SU-DHL-6 (cell line): ENCODE measurements around the gene PHOX2B.

ENCODE experiments used
- H2AFZ ChIP-seq: fragments of 200-600 bp; sonication (generic); 2 replicates; pipeline ENCODE4 v1.6.1; 2014; ENCODE audit warnings: low read depth, mild to moderate bottlenecking, moderate library complexity, mixed read lengths, antibody characterized with exemption, low read length; ENCODE audit not compliant: severe bottlenecking
- H3F3A ChIP-seq: fragments of 200-600 bp; shearing (Covaris generic); 2 replicates; pipeline ENCODE4 v1.6.0; 2016; ENCODE audit warnings: antibody characterized with exemption, mild to moderate bottlenecking; ENCODE audit not compliant: insufficient read depth
- H3K27ac ChIP-seq: fragments of 200-600 bp; sonication (generic); 2 replicates; pipeline ENCODE4 v1.5.1; 2016; ENCODE audit warnings: low read depth, mild to moderate bottlenecking, low read length, moderate library complexity, mixed read lengths
- H3K27me3 ChIP-seq: fragments of 200-600 bp; sonication (generic), shearing (Covaris generic); 2 replicates; pipeline ENCODE4 v1.6.0; 2014; ENCODE audit warnings: mild to moderate bottlenecking, low read length
- H3K36me3 ChIP-seq: fragments of 200-600 bp; sonication (generic); 2 replicates; pipeline ENCODE4 v1.6.1; 2014; ENCODE audit warnings: mild to moderate bottlenecking, low read length, mixed read lengths
- H3K4me2 ChIP-seq: fragments of 300-600, 200-600 bp; shearing (Covaris generic), sonication (generic); 2 replicates; pipeline ENCODE4 v1.6.0; 2014; ENCODE audit warnings: low read length, low read depth, mild to moderate bottlenecking; ENCODE audit not compliant: poor library complexity, severe bottlenecking
- H3K4me3 ChIP-seq: fragments of 200-600 bp; sonication (generic); 2 replicates; pipeline ENCODE4 v1.5.1; 2014; ENCODE audit warnings: antibody characterized with exemption, low read length, mild to moderate bottlenecking, mixed read lengths; ENCODE audit not compliant: insufficient read depth, poor library complexity, severe bottlenecking
- H3K79me2 ChIP-seq: fragments of 200-600 bp; sonication (generic); 2 replicates; pipeline ENCODE4 v1.6.1; 2014; ENCODE audit warnings: mild to moderate bottlenecking, low read length, moderate library complexity; ENCODE audit not compliant: insufficient read depth
- H3K9ac ChIP-seq: fragments of 200-600 bp; sonication (generic); 2 replicates; pipeline ENCODE4 v1.7.0; 2014; ENCODE audit warnings: mild to moderate bottlenecking, low read length
- H3K9me2 ChIP-seq: fragments of 200-600 bp; sonication (generic); replicated peaks from 2 replicates; pipeline ENCODE4 v1.6.1; 2014; ENCODE audit warnings: low read length; ENCODE audit not compliant: insufficient read depth
- H3K9me3 ChIP-seq: fragments of 200-600 bp; sonication (generic); 2 replicates; pipeline ENCODE4 v1.6.1; 2014; ENCODE audit warnings: low read length, mixed read lengths; ENCODE audit not compliant: insufficient read depth
- H4K20me1 ChIP-seq: fragments of 200-600 bp; sonication (generic); 2 replicates; pipeline ENCODE4 v1.6.1; 2014; ENCODE audit warnings: low read depth, mild to moderate bottlenecking, antibody characterized with exemption, low read length, moderate library complexity, mixed read lengths
- EZH2phosphoT487 ChIP-seq: fragments of 200-600 bp; sonication (generic), shearing (Covaris generic); conservative IDR thresholded peaks from 2 replicates; pipeline ENCODE4 v1.6.1; 2018; ENCODE audit warnings: mild to moderate bottlenecking, antibody characterized with exemption, low read length, moderate library complexity, mixed read lengths
- TF ChIP-seq, protein P1 (sequence below): fragments of 200-600 bp; sonication (generic); IDR thresholded peaks from one replicate; pipeline ENCODE4 v1.5.1; 2017; ENCODE audit warnings: antibody characterized with exemption, mild to moderate bottlenecking, low read length, moderate library complexity; ENCODE audit not compliant: insufficient read depth, poor library complexity, severe bottlenecking

The PHOX2B gene

DNA sequence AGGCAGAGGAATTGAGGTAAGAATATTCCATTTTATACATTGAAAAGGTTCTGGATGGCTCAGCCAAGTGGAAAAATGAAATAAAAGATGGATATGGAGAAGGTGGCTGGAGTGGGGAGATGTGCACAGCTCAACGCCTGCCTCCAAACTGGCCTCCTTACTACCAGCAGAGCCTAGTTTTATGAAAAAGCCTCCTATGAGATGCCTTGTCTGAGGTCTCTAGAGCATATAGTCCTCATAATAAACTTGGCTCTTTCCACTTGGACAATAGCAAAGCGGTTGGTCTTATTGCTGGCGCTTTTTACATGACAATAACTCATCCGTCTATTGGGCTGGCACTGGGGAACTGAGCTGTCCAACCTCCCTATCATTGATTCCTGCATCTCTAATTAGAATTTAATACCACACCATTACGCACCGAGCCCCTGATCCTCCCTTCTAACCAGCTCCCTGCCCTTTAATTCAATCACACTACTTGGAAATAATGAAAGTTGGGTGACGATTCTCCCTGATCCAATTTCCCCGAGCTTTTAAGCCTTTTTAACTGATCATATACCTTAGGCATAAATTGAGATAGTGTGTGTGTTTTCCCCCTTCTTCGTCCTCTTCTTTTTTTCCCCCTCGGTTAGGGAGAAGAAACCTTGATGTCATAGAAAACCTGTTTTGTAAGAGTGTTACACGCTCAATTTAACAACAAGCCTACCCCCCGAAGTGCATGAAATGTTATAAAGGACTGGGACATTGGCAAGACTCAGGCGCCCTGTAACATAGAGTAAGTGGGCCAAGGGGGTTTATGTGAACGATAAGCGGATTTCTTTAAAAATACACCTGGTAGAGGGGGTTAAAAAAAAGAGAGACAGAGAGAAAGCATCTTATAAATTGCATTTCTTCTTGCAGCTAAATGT lies at the start of gene PHOX2B:
TSS of gene PHOX2B (minus strand) at position 155 of the 905 bp plus-strand sequence. CDS start at position 40, 115 bp downstream.
- no peaks in the 10 kb centered on the region for H4K20me1 ChIP-seq
- H3K27ac ChIP-seq: no peak within 1 kb of the TSS
- no peaks in the 10 kb centered on the region for H3K9me3 ChIP-seq
- no peaks in the 10 kb centered on the region for H3F3A ChIP-seq
- H3K9me2 ChIP-seq: no peaks in the 10 kb centered on the region
- no peak within 1 kb of the TSS for H3K4me3 ChIP-seq
- no peaks in the 10 kb centered on the region for H3K36me3 ChIP-seq
- H3K79me2 ChIP-seq: no peaks in the 10 kb centered on the region
- H3K4me2 ChIP-seq: no peak within 1 kb of the TSS
- no peak within 1 kb of the TSS for H3K9ac ChIP-seq
- no peak for TF ChIP-seq EZH2phosphoT487
- TF ChIP-seq, protein P1, sequence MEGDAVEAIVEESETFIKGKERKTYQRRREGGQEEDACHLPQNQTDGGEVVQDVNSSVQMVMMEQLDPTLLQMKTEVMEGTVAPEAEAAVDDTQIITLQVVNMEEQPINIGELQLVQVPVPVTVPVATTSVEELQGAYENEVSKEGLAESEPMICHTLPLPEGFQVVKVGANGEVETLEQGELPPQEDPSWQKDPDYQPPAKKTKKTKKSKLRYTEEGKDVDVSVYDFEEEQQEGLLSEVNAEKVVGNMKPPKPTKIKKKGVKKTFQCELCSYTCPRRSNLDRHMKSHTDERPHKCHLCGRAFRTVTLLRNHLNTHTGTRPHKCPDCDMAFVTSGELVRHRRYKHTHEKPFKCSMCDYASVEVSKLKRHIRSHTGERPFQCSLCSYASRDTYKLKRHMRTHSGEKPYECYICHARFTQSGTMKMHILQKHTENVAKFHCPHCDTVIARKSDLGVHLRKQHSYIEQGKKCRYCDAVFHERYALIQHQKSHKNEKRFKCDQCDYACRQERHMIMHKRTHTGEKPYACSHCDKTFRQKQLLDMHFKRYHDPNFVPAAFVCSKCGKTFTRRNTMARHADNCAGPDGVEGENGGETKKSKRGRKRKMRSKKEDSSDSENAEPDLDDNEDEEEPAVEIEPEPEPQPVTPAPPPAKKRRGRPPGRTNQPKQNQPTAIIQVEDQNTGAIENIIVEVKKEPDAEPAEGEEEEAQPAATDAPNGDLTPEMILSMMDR: no peak
- H2AFZ ChIP-seq: no peak within 1 kb of the TSS
- H3K27me3 ChIP-seq: no peaks in the 10 kb centered on the region

- no peaks in the 10 kb centered on the region for H3K27me3 ChIP-seq
- no peaks in the 10 kb centered on the region for H3K36me3 ChIP-seq
- H3K9me3 ChIP-seq: no peaks in the 10 kb centered on the region
- H2AFZ ChIP-seq: no peak overlapping the region
- no peaks in the 10 kb centered on the region for H4K20me1 ChIP-seq
- TF ChIP-seq EZH2phosphoT487: no peak
- TF ChIP-seq, protein P1: no peak
- no peak overlapping the region for H3K4me2 ChIP-seq
- H3K9ac ChIP-seq: no peak overlapping the region
- no peaks in the 10 kb centered on the region for H3F3A ChIP-seq
- no peak overlapping the region for H3K27ac ChIP-seq
- no peaks in the 10 kb centered on the region for H3K9me2 ChIP-seq
- H3K79me2 ChIP-seq: no peaks in the 10 kb centered on the region
- H3K4me3 ChIP-seq: no peak overlapping the region
Measured at GRCh38 chr4:41797260-41797659, 48.7 kb upstream of the PHOX2B start.

- no peak overlapping the region for H3K9ac ChIP-seq
- no peak overlapping the region for H3K4me2 ChIP-seq
Measured at GRCh38 chr4:41796545-41797210, 48.2 kb upstream of the PHOX2B start.

More at GRCh38 chr4:41796545-41797210, 48.2 kb upstream of the PHOX2B start:
- H3K9me2 ChIP-seq: no peaks in the 10 kb centered on the region
- H2AFZ ChIP-seq: no peak overlapping the region
- H3K27me3 ChIP-seq: no peaks in the 10 kb centered on the region
- H3K27ac ChIP-seq: no peak overlapping the region
- TF ChIP-seq, protein P1: no peak
- TF ChIP-seq EZH2phosphoT487: no peak
- no peaks in the 10 kb centered on the region for H3K36me3 ChIP-seq
- no peaks in the 10 kb centered on the region for H3K9me3 ChIP-seq
- no peak overlapping the region for H3K4me3 ChIP-seq
- no peaks in the 10 kb centered on the region for H4K20me1 ChIP-seq
- H3F3A ChIP-seq: no peaks in the 10 kb centered on the region
- H3K79me2 ChIP-seq: no peaks in the 10 kb centered on the region
